HG03378 (cell line): ENCODE data around the gene ATOH8.
"Not testable (repeated sequence)": the region's sequence is repeated elsewhere in the genome, so short reads cannot be mapped to it uniquely, and the experiment has no call there.

Experiments used
- ATAC-seq: cut with Tn5 transposase; IDR thresholded peaks from one replicate; pipeline ENCODE4 v1.9.1; 2021; ENCODE audit warnings: mild to moderate bottlenecking, moderate library complexity; ENCODE audit not compliant: unreplicated experiment

ATOH8 gene

GRCh38 chr2:85753525-85754312 lies at the start of gene ATOH8:
ATOH8 (plus strand) TSS chr2:85753991; CDS start chr2:85754190, 199 bp downstream.
- ATAC-seq: no peak

- no peak for ATAC-seq
Observed at GRCh38 chr2:85704038-85704437, 49.8 kb upstream of the ATOH8 start.

GRCh38 chr2:85704800-85705679 lies 48.8 kb upstream of the ATOH8 start:
- peak; percentile 48 for ATAC-seq

GRCh38 chr2:85705680-85706039 lies 48.1 kb upstream of the ATOH8 start:
- ATAC-seq: no peak

GRCh38 chr2:85706063-85706462 lies 47.7 kb upstream of the ATOH8 start:
- ATAC-seq: no peak

GRCh38 chr2:85706599-85707296 lies 47.0 kb upstream of the ATOH8 start:
- ATAC-seq: no peak

- peak; percentile 56 for ATAC-seq
Observed at GRCh38 chr2:85707304-85707703, 46.5 kb upstream of the ATOH8 start.

GRCh38 chr2:85708641-85709040 lies 45.1 kb upstream of the ATOH8 start:
- ATAC-seq: no peak

GRCh38 chr2:85709401-85709811 lies 44.4 kb upstream of the ATOH8 start:
- no peak for ATAC-seq

- no peak for ATAC-seq
Observed at GRCh38 chr2:85710687-85711577, 42.9 kb upstream of the ATOH8 start.

- ATAC-seq: no peak
Observed at GRCh38 chr2:85711578-85712060, 42.2 kb upstream of the ATOH8 start.

- no peak for ATAC-seq
Observed at GRCh38 chr2:85712336-85712735, 41.5 kb upstream of the ATOH8 start.

- no peak for ATAC-seq
Observed at GRCh38 chr2:85712849-85713612, 40.8 kb upstream of the ATOH8 start.

GRCh38 chr2:85713836-85714235 lies 40.0 kb upstream of the ATOH8 start:
- ATAC-seq: no peak

GRCh38 chr2:85714421-85714820 lies 39.4 kb upstream of the ATOH8 start:
- ATAC-seq: not testable (repeated sequence)

- no peak for ATAC-seq
Observed at GRCh38 chr2:85714841-85715240, 39.0 kb upstream of the ATOH8 start.

- ATAC-seq: no peak
Observed at GRCh38 chr2:85716346-85716914, 37.4 kb upstream of the ATOH8 start.

GRCh38 chr2:85717308-85718008 lies 36.3 kb upstream of the ATOH8 start:
- no peak for ATAC-seq

- ATAC-seq: no peak
Observed at GRCh38 chr2:85718009-85718391, 35.8 kb upstream of the ATOH8 start.
